Right ventricle myocardium superior (tissue), 1 donor: ENCODE results near the gene SPATA32. TPM values are rescaled to one million over a fixed set of nuclear protein-coding genes. Genes with fewer than 3 reads are reported as not detected.
"Not testable (repeated sequence)": the region's sequence is repeated elsewhere in the genome, so short reads cannot be mapped to it uniquely, and the experiment has no call there.

Experiments used
- ATAC-seq: fragments of 200-7000 bp; cut with Tn5 transposase; one replicate; pipeline ENCODE4 v1.9.1; 2020; ENCODE audit warnings: mild to moderate bottlenecking; ENCODE audit not compliant: poor library complexity
- DNase-seq: peaks from one replicate; pipeline ENCODE4 v3.0.0-alpha.2; 2020
- intact Hi-C: fragments of 100-400 bp; cut with DNase I; formaldehyde crosslinking; loops from one replicate; pipeline ENCODE4 v1.11.2; 2022
- long read RNA-seq: library from polyadenylated mRNA; unstranded; transcript quantifications from one replicate; pipeline ENCODE4 v2.0.0, GENCODE V29; 2021
- total RNA-seq: library from RNA; stranded (reverse); fragmentation: NEBNext Ultra II Directional; extraction: Animal tissue kit (Norgen Biotek cat#: 25700); gene quantifications from one replicate; pipeline ENCODE4 v1.2.1, GENCODE V29; 2021
- donor health status: DM: no; HTN: yes; CAD: no; lungs with severe emphysema.

Gene SPATA32, protein sequence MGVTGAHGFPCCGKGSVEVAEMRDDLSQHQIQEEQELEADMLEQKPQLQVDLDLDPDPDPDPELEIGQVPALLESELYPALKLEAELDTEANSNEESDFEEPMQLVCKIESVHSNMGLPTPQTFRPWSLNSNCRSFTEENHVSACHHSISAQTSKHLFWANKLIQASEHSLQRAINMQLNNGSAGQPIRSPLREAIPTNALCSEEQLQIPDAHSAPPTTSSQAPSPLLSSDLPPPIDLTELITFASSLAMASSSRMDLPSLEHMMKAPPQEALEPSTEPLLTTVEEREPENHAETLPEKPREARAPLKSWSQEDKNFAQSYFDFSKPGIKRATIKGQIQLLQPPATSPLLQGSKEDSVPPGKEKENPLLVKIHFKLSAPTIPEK
- not detected for total RNA-seq
- long read RNA-seq: 0 reads

DNA sequence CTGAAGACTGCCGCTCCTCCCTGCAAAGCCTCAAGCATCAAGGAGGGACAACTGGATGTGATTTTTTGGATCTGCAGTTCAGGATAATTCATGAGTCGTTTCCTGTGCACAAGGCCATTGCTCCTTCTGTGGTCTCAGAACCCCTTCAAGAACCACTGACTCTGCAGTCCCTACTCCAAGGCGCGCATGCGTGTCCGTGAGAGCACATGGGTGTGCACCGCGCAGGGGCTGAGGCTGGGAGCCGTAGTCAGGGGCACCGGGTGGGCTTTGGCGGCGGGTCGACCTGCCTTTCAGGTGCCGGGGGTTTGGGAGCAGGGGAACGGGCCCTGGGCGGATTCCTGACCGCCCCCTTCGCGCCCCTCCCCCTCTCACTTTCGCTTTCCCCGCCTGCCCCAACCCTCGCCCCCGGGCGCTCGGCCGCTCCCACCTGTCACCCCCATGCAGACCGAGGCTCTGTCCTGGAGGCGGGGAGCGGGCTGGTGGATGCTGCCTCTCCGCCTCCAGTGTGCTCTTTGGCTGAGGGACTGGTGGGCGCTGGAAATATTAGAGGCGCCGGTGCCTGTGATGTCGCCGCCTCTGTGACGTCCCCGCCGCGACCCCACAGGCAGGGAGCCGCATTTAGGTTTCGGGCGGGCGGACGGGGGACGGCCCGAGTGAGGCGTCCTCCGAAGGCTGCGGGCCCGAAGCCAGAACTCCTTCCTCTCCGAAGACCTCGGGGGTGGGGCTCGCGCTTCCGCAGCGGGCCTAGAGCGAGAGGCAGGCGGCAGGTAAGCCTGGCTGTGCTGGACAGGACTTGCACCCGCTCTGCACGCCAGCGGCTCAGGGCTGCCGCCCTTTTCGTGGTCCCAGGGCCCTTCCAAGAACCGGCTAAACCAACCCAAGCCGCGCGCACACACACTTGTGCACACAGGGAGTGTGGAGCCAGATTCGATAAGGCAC is at the start of gene SPATA32:
Gene SPATA32, minus strand, starts transcription at position 518 of the 939 bp plus-strand sequence. Its CDS starts 78 bp downstream, at position 440.
- peak; percentile 52 for ATAC-seq
- DNase-seq: peak; percentile 83
- intact Hi-C loops: no loop called here

DNA sequence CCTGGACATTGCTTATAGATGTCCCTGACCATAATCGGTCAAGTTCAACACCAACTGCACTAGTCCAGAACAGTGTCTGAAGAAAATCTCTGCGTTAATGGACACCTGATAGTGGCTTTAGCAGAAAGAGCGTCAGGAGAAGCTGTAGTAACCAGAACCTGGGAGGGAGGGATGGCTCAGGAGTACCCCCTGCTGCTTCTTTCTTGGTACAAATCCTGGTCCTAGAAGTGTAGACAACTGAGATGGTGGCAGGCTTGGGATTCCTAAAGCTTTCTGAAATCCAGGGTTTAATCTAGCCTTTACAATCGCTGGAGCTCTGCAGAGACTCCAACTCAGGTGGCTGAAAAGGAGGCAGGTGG is 49.5 kb upstream of the SPATA32 start:
- DNase-seq (no peak), ATAC-seq (no peak)
- intact Hi-C loops: no loop called here

DNA sequence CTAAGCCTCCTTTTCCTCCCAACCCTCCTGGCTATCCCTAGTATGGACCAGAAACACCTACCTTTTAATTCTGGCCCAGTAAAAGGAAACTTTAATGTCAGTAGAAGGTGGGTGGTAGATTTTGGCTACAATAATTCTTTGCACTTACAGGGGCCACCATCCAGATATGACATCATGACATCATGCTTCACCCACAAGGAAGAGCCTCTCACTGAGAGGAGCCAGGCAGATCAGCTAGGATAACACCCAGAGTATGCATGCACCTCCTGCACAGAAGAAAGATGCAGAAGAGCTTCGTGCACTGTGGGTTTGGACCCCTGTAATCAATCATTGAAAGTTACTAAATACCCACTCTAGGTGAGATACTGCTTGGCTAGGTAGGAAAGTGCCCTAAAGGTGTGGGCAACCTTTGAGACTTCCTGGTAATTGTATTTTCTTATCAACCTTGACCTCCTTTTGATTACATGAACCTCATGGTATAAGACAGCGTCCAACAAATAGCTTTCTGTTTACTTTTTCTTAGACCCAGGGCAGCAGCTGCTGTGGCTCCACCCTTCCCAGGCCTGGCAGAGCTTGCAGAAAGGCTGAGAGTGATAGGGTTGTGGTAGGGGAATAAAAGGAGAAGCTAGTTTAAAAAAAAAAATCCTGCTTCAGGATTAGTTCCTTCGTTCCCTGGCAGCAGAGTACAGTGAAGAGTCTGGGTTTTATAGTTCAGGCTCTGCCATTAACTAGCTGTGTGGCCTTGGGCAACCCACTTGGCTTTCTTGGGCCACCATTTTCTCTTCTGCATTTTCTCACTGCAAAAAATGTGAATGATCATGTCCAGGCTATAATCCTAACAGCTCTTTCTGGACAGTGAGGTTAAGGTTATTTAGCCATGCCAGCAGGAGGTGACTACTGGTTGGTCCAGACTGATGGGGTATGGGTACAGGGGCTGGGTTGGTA is 48.8 kb upstream of the SPATA32 start:
- DNase-seq (peak; percentile 76), ATAC-seq (peak; percentile 30)
- intact Hi-C loops: no loop called here

DNA sequence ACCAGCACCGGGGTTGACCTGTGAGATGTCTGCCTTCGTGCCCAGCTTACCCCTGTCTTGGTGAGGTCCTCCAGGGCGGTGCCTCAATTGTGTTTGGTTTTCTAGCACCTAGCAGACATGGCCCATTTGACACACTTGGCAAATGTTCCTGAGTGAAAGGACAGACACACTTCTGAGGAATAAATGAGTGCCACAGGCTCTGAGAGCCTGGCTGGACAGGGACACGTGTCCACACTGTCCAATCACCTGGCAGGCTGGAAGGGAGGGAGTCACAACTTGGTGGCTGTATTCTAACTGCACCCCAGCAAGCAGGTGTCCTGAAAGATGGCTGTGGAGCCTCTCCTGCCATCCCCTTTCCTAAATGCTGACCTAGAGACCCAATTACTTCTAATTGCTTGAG is 47.5 kb upstream of the SPATA32 start:
- DNase-seq (no peak), ATAC-seq (no peak)
- intact Hi-C loops: no loop called here

DNA sequence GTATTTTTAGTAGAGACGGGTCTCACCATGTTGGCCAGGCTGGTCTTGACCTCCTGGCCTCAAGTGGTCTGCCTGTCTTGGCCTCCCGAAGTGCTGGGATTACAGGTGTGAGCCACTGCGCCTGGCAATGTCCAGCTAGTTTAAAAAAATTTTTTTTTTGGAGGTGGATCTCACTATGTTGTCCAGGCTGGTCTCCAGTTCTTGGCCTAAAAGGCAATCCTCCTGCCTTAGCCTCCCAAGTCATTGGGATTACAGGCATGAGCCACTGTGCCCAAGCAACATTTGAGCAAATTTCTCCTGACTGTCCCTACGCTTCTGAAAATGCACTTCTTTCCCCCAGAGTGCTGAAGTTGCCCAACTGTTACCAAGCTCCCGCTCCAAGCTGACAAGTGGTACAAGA is 46.9 kb upstream of the SPATA32 start:
- no peak for DNase-seq
- intact Hi-C loops: no loop called here
- no peak for ATAC-seq

DNA sequence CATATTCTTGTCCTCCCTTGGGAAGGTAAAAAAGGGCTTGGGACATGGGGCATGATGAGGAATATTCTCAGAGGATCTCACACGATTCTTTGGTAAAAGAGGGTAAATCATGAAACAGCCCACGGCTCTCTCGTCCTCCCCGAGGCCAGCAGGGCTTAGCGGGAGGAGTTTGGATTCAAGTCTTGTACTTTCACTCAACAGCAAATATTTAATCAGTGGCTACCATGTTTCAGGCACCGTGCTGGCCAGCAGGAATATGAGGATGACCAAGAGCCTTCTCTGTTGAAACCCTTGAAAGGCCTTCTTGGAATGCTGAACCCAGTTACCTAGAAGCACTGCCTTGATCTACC is 46.1 kb upstream of the SPATA32 start:
- intact Hi-C loops: no loop called here
- ATAC-seq (no peak), DNase-seq (no peak)

DNA sequence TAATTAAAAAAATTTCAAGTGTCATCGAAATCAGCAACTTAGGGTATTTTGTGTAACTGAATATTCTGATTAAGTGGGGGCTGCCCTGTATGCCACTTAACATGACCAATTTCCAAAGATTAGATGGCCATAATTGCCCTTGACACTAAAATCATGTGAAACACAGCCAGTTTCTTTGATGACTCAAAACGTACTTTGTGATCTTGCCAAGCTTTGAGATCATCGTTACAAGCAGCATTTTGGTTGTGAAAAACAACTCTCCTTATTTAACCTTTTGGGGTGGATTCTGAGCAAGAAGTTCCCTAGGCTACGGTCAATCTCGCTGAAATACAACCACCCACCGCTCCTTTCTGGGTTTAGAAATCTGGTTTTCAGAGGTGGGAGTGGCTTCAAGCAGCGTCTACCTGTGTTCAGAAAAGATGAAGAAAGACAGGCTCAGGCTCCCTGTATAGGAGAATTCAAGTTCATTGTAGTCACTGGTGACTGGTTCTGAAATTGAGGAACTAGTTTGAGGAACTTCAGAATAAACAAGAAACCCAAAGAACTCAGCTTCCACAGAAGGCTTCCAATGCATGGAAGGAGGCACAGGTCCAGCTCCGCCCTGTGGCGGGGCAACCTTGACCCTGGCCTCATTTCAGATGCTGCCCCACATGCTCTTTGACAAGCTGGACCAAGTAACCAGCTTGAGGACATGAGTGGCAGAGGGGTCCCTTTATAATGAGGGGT is 45.6 kb upstream of the SPATA32 start:
- peak; percentile 26 for ATAC-seq
- peak; percentile 68 for DNase-seq
- intact Hi-C loops: no loop called here

DNA sequence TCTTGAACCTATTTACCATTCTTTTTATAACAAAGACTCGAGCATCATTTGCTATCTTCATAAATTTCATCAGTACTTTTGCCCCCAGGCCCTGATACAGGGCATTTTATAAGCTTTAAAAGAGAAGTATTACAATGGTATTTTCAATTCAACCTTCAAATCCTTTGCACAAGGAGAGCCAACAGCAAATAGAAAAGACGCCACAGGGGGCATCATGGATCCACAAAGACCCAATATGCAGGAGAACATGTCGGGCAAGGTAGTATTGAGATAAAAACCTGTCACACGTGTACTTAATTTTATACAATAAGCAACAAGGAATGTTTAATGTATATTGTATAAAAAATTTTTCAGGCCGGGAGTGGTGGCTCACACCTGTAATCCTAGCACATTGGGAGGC is 44.7 kb upstream of the SPATA32 start:
- DNase-seq: no peak
- intact Hi-C loops: no loop called here

DNA sequence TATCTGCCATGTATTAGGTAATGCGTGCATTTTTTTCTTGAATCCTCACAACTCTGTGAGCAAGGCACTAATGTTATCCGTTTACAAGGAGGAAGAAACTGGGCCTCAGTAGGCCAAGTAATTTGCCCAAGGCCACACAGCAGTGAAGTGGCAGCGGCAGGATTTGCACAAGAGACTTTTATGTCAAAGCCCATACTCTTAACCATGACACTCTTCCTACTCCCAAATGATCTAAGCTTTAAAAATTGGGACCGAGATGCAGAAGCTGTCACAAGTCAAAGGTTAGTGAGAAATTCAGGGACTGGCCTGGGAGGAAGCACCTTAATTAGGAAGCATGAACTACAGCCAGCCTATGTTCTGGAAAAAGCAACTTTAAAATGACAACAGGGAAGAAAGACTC is 44.2 kb upstream of the SPATA32 start:
- intact Hi-C loops: no loop called here
- no peak for ATAC-seq

More for the DNA sequence above, 44.7 kb upstream of the SPATA32 start:
- no peak for ATAC-seq

DNA sequence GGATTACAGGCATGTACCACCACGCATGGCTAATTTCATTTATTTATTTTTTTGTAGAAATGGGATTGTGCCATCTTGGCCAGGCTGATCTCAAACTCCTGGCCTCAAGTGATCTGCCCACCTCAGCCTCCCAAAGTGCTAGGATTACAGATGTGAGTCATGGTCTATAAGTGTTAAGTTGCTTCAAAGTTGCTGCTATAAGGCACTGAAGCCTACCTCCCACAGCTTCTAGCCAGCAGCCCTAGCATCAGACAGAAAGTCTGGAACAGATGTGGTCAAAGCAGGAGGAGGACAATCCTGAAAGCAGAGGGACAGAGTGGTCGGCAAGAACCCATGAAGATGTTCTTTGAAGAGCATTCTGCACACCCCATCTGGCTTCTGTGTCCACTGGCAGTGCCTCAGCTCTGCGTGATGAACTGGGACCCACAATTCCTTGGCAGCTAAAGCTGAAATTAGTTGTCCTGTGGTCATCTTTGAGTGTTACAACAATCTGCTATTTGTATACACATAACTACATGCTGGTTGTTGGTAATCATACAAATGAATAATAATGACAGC is 43.7 kb upstream of the SPATA32 start:
- intact Hi-C loops: no loop called here
- ATAC-seq (no peak), DNase-seq (no peak)

More for the DNA sequence above, 44.2 kb upstream of the SPATA32 start:
- DNase-seq: no peak

DNA sequence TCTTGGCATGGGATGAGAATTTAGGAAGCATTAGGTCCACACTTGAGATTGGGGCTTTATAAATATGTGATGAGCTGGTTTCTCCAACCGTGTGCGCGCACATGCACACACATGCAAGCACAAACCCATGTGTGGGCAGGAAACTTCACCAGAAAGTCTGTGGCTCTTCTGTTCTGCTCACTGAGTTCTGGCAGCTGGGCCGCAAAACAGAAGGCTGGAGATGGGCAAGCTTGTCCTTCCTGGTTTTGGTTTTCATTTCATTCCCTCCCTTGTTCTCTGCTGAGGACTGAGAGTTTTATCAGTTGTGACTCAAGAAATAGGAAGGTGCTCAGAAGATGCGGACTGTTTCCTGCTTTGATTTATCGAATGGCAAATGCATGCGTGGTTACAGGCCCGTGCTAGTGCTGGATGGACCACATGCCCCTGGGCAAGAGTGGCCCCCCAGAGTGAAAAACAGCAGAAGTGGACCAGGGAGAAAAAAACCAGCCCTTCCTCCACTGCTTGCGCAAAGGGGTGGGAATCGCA is 40.8 kb upstream of the SPATA32 start:
- ATAC-seq (peak; percentile 29), DNase-seq (no peak)
- intact Hi-C loops: no loop called here

DNA sequence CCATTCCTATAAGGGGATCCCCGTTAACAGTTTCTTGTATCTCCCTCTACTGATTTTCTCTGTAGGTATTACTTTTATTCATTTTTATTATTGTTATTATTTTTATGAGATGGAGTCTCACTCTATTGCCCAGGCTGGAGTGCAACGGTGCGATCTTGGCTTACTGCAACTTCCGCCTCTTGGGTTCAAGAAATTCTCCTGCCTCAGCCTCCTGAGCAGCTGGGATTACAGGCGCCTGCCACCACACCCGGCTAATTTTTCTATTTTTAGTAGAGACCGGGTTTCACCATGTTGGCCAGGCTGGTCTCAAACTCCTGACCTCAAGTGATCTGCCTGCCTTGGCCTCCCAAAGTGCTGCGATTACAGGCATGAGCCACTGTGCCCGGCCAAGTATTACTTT is 40.3 kb upstream of the SPATA32 start:
- intact Hi-C loops, DNase-seq, ATAC-seq: not testable (repeated sequence)

DNA sequence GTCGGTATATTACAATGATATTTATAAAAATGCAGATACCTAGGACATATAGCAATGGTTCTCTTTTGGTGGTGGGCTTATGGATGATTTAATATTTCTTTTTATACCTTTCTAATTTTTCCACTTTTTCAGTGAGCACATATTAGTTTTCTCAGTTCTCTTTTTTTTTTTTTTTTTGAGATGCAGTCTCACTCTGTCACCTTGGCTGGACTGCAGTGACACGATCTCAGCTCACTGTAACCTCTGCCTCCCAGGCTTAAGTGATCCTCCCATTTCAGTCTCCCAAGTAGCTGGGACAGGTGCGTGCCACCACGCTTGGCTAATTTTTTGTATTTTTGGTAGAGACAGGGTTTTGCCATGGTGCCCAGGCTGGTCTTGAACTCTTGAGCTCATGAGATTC is 39.8 kb upstream of the SPATA32 start:
- peak; percentile 20 for DNase-seq
- ATAC-seq: no peak
- intact Hi-C loops: no loop called here

DNA sequence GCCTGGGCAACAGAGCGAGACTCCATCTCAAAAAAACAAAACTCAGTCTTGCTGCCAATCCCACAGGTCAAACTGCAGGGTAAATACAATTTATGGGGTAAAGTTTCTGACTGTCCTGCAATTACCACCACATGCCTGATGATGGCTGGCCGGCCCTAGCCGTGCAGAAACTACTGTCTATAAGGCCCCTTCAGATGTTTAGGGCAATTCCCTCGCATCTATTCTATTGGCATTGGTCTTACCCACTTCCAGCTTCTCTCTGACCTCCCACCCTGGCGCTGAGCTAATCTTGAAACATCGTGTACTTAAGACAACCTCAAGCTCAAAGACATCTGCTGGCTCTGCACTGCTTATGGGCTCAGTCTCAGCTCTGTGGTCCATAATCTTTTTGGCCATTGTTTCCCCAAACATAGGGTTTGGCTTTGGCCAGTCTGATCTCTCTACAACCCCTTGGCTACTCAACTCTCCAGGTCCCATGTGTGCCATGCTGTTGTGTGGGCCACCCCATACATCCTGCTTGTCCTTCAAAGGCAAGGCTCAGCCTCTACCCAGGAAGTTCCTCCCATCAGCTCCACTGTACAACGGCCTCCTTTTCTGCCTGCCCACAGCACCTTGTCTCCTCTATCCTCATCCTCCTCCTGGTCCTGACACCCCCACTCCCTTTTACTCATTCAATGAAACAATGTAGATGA is 38.3 kb upstream of the SPATA32 start:
- intact Hi-C loops: no loop called here
- DNase-seq (peak; percentile 36), ATAC-seq (no peak)

DNA sequence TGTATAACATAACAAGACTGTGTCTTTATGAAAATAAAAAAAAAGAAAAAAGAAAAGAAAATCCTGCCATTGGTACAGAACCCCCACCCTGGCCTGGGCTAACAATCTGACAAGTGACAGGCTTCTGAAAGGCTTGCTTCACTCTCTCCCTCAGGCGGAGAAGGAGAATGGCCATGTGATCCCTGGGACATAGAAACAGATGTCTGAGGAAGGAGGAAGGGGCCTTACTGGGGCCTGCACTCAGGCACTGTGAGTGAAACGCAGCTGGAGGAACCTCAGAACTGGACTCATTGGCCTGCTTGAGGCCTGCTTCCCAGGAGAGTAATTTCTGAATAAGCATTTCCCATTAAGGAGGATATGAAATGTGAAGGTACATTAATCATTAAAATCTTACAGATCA is 37.5 kb upstream of the SPATA32 start:
- intact Hi-C loops: no loop called here
- ATAC-seq (peak; percentile 49), DNase-seq (peak; percentile 44)

DNA sequence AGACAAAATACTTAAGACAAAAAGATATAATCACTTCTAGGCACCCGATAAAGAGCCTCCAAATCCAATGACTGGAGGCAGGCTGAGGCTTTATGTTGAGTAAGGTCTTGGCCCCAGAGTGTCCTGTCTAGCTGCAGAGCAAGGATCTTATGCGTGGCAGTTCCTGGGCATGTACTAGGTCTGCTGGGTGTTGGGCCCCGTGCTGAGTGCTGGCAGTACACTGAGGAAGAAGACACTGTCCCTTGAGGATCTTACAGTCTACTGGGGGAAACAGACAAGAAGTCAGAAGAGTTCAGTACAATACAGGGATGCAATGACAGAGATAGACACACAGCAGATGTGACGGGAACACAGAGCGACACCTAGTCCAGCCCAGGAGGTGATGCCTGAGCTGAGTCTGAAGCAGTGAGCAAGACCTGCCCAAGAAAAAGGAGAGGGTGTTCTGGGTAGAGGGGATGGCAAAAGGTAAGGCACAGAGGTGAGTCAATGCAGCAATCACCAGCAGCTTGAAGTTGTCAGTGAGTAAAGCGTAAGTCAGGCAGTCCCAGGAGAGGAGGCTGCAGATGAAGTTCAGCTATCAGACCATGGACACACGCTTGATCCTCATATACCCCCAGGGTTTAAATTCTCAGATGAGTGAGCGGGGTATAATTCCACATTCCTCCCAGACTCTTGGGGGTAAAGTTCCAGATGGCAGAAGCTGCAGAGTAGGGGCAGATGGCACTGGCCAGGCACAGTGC is 36.8 kb upstream of the SPATA32 start:
- ATAC-seq (no peak), DNase-seq (peak; percentile 46)
- intact Hi-C loops: no loop called here

DNA sequence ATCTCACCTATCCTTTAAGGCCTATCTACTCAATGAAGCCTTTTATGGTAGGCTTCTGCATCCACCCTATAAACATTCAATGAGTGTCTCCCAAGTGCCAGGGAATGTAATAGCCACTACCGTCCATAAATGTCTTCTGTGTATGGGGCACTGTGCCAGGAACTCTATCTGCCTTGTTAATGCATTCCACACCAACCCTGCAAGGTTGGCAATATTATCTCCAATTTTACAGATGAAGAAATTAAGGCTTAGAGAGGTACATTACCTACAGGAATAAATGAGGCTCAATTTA is 34.9 kb upstream of the SPATA32 start:
- ATAC-seq: no peak
- no peak for DNase-seq
- intact Hi-C loops: no loop called here
